Natural killer cell (primary cell): ENCODE results near the gene JMJD8. TPM values are rescaled to one million over a fixed set of nuclear protein-coding genes. Genes with fewer than 3 reads are reported as not detected.
A peak's percentile ranks its signal among the peaks of the same experiment; 100 is the strongest.

ENCODE experiments used
- ATAC-seq, 3 donors: fragments of 150-1000 bp in 2 of 3; fragments of 200-7000 bp in 1 of 3; cut with Tn5 transposase; 1 replicate in 1 of 3; 2 replicates in 2 of 3; pipeline ENCODE4 v1.10.0; 2021; ENCODE audit warnings: mild to moderate bottlenecking in 2 of 3, moderate library complexity in 2 of 3
- DNase-seq, 2 donors: peaks; one replicate each; pipeline versions ENCODE4 v3.0.0 to v3.0.0-alpha.2; 2013 to 2021; ENCODE audit warnings: mixed read lengths in 1 of 2
- H3K27ac ChIP-seq: one replicate; pipeline ENCODE4 v1.5.1; 2013; ENCODE audit warnings: mild to moderate bottlenecking, low read length
- H3K27me3 ChIP-seq: one replicate; pipeline ENCODE4 v1.6.1; 2013; ENCODE audit warnings: low read length; ENCODE audit not compliant: control insufficient read depth, insufficient read depth
- H3K36me3 ChIP-seq: one replicate; pipeline ENCODE4 v1.6.1; 2013; ENCODE audit warnings: low read length; ENCODE audit not compliant: control insufficient read depth, insufficient read depth
- H3K4me1 ChIP-seq: one replicate; pipeline ENCODE4 v1.6.1; 2013; ENCODE audit warnings: low read length; ENCODE audit not compliant: control insufficient read depth, insufficient read depth
- H3K4me3 ChIP-seq: one replicate; pipeline ENCODE4 v1.5.1; 2013; ENCODE audit warnings: low read length
- H3K9me3 ChIP-seq: one replicate; pipeline ENCODE4 v1.6.1; 2013; ENCODE audit warnings: low read length; ENCODE audit not compliant: control insufficient read depth, insufficient read depth
- H3K27ac Mint-ChIP-seq, 2 donors: one replicate each; pipeline ENCODE4 v1.8.0; 2022; ENCODE audit warnings: mild to moderate bottlenecking in 2 of 2, mixed read lengths in 2 of 2, moderate library complexity in 1 of 2
- H3K27me3 Mint-ChIP-seq, 2 donors: one replicate each; pipeline ENCODE4 v1.8.0; 2022; ENCODE audit warnings: low read depth in 2 of 2, mixed read lengths in 2 of 2
- H3K36me3 Mint-ChIP-seq: one replicate; pipeline ENCODE4 v1.8.0; 2022; ENCODE audit warnings: mixed read lengths
- H3K4me1 Mint-ChIP-seq, 2 donors: one replicate each; pipeline ENCODE4 v1.8.0; 2022; ENCODE audit warnings: mixed read lengths in 2 of 2
- H3K4me3 Mint-ChIP-seq: one replicate; pipeline ENCODE4 v1.8.0; 2022; ENCODE audit warnings: mild to moderate bottlenecking, moderate library complexity, mixed read lengths
- H3K9me3 Mint-ChIP-seq, 2 donors: one replicate each; pipeline ENCODE4 v1.8.0; 2022; ENCODE audit warnings: mixed read lengths in 2 of 2
- CTCF ChIP-seq: fragments of 200-600 bp; IDR thresholded peaks from one replicate; pipeline ENCODE4 v1.8.0; 2022; ENCODE audit warnings: antibody characterized with exemption
- WGBS: methylation state at CpG from one replicate; pipeline ENCODE4 v1.1.7; 2013; ENCODE audit warnings: missing lambda C conversion rate; ENCODE audit not compliant: insufficient coverage; 5-methylcytosine and 5-hydroxymethylcytosine counted together
- intact Hi-C: fragments of 100-400 bp; cut with micrococcal nuclease; formaldehyde crosslinking; loops from one replicate; pipeline ENCODE4 v1.14.2; 2022
- total RNA-seq, 4 donors: library from RNA; stranded (reverse); fragments of 120-200 nt in 1 of 4; gene quantifications; one replicate each; pipeline versions ENCODE4 v1.2.3 to v1.2.4, GENCODE V29; 2013 to 2022

The JMJD8 gene
- total RNA-seq: 10 to 100 TPM; 29.5 to 32.6 (median 31.5) TPM
- 22.6 TPM for total RNA-seq (2013)

- WGBS: 2% methylated on average over 91 of the region's 91 CpGs
Measured at GRCh38 chr16:684071-684794, at the start of gene JMJD8. Gene JMJD8, minus strand, starts transcription at chr16:684334. Its CDS starts 15 bp downstream, at chr16:684319.

GRCh38 chr16:733382-734207 is 49.5 kb upstream of the JMJD8 start:
- no peaks in the 10 kb centered on the region for H3K27me3 ChIP-seq
- H3K27me3 Mint-ChIP-seq: no peaks in the 10 kb centered on the region
- ATAC-seq: peak in 2 of 3 donors; percentile 46 to 52
- TF ChIP-seq CTCF: peak; percentile 40
- no peaks in the 10 kb centered on the region for H3K4me1 Mint-ChIP-seq
- H3K36me3 ChIP-seq: peaks cover 26% of the 10 kb centered on the region
- H3K4me3 ChIP-seq: no peak overlapping the region
- H3K9me3 Mint-ChIP-seq: no peaks in the 10 kb centered on the region
- intact Hi-C loops: no loop called here
- no peaks in the 10 kb centered on the region for H3K36me3 Mint-ChIP-seq
- peak in 1 of 2 donors; percentile 62 for DNase-seq
- no peak overlapping the region for H3K27ac ChIP-seq
- H3K27ac Mint-ChIP-seq: no peak overlapping the region
- no peaks in the 10 kb centered on the region for H3K9me3 ChIP-seq
- H3K4me1 ChIP-seq: peaks cover 1% of the 10 kb centered on the region
- H3K4me3 Mint-ChIP-seq: no peak overlapping the region
- WGBS: 95% methylated on average over 34 of the region's 34 CpGs

More at GRCh38 chr16:684071-684794, at the start of gene JMJD8:
- intact Hi-C loops: no loop called here
- Mint-ChIP-seq H3K9me3 (no peaks in the 10 kb centered on the region), H3K27ac (peak within 1 kb of the TSS; percentile 78 to 85), H3K4me1 (peaks cover 0 to 31% of the 10 kb centered on the region in 2 donors), H3K36me3 (no peaks in the 10 kb centered on the region), H3K27me3 (no peaks in the 10 kb centered on the region), H3K4me3 (peak within 1 kb of the TSS; percentile 83)
- Histone ChIP-seq H3K27me3 (no peaks in the 10 kb centered on the region), H3K9me3 (no peaks in the 10 kb centered on the region), H3K4me1 (peaks cover 60% of the 10 kb centered on the region), H3K27ac (peak within 1 kb of the TSS; percentile 82), H3K4me3 (peak within 1 kb of the TSS; percentile 54), H3K36me3 (peaks cover 21% of the 10 kb centered on the region)
- no peak for TF ChIP-seq CTCF
- ATAC-seq: peak; percentile 60 to 77 (median 74)
- DNase-seq: peak; percentile 94 to 97

- Histone ChIP-seq H3K4me3 (no peak overlapping the region), H3K27me3 (no peaks in the 10 kb centered on the region), H3K27ac (no peak overlapping the region), H3K9me3 (no peaks in the 10 kb centered on the region), H3K4me1 (peaks cover 4% of the 10 kb centered on the region), H3K36me3 (peaks cover 25% of the 10 kb centered on the region)
- TF ChIP-seq CTCF: no peak
- peak in 1 of 2 donors; percentile 28 for DNase-seq
- Mint-ChIP-seq H3K4me3 (no peak overlapping the region), H3K4me1 (no peaks in the 10 kb centered on the region), H3K27me3 (no peaks in the 10 kb centered on the region), H3K27ac (no peak overlapping the region), H3K36me3 (no peaks in the 10 kb centered on the region), H3K9me3 (no peaks in the 10 kb centered on the region)
- intact Hi-C loops: no loop called here
- no peak for ATAC-seq
- 86% methylated on average over 13 of the region's 13 CpGs for WGBS
Measured at GRCh38 chr16:732936-733335, 48.8 kb upstream of the JMJD8 start.
